Left lung (tissue), 10 donors: ENCODE measurements around the gene ASMTL. TPM values are rescaled to one million over a fixed set of nuclear protein-coding genes. Genes with fewer than 3 reads are reported as not detected.
A peak's percentile ranks its signal among the peaks of the same experiment; 100 is the strongest.
"Not testable (repeated sequence)": the region's sequence is repeated elsewhere in the genome, so short reads cannot be mapped to it uniquely, and the experiment has no call there.

Experiments
- ATAC-seq: fragments of 200-7000 bp; cut with Tn5 transposase; one replicate; pipeline ENCODE4 v1.9.1; 2020; ENCODE audit warnings: moderate library complexity
- DNase-seq, 4 donors: peaks; one replicate each; pipeline ENCODE4 v3.0.0-alpha.2; 2013 to 2020
- H3K27ac ChIP-seq, 2 donors: fragments of 200-600 bp; sonication (generic) in 1 of 2; one replicate each; pipeline versions ENCODE4 v1.5.0 to v1.8.0; 2020 to 2021
- H3K27me3 ChIP-seq, 2 donors: fragments of 200-600 bp; sonication (generic) in 1 of 2; one replicate each; pipeline versions ENCODE4 v1.5.0 to v1.8.0; 2020 to 2021
- H3K36me3 ChIP-seq, 2 donors: fragments of 200-600 bp; sonication (generic) in 1 of 2; one replicate each; pipeline versions ENCODE4 v1.5.0 to v1.8.0; 2020 to 2021
- H3K4me1 ChIP-seq, 2 donors: fragments of 200-600 bp; one replicate each; pipeline ENCODE4 v1.8.0; 2021
- H3K4me3 ChIP-seq, 2 donors: fragments of 200-600 bp; sonication (generic) in 1 of 2; one replicate each; pipeline versions ENCODE4 v1.5.0 to v1.8.0; 2020 to 2021; ENCODE audit warnings: mild to moderate bottlenecking in 1 of 2
- H3K9me3 ChIP-seq, 2 donors: fragments of 200-600 bp; sonication (generic) in 1 of 2; one replicate each; pipeline versions ENCODE4 v1.5.0 to v1.8.0; 2020 to 2021
- CTCF ChIP-seq, 2 donors: fragments of 200-600 bp; sonication (generic) in 1 of 2; IDR thresholded peaks; one replicate each; pipeline versions ENCODE4 v1.5.0 to v1.8.0; 2021; ENCODE audit warnings: antibody characterized with exemption in 2 of 2
- intact Hi-C, 2 donors: fragments of 100-400 bp; cut with DNase I; formaldehyde crosslinking; loops; one replicate each; pipeline versions ENCODE4 v1.11.2 to v1.14.2; 2022
- polyA plus RNA-seq, 6 donors: library from polyadenylated mRNA; unstranded; fragments of 120-200 nt; gene quantifications; one replicate each; pipeline ENCODE4 v1.2.1, GENCODE V29; 2013; ENCODE audit not compliant: insufficient read length in 6 of 6
- total RNA-seq, 2 donors: library from RNA; stranded (reverse); fragmentation: NEBNext Ultra II Directional; extraction: Animal tissue kit (Norgen Biotek cat#: 25700); gene quantifications; one replicate each; pipeline ENCODE4 v1.2.1, GENCODE V29; 2021
- donor health status: DM: no; HTN: yes; CAD: no.
- donor health status: DM: no; HTN: no; CAD: no.

The ASMTL gene
- total and polyA plus RNA-seq, 8 donors, result 18.6 to 32.0 (median 24.8) TPM

DNA sequence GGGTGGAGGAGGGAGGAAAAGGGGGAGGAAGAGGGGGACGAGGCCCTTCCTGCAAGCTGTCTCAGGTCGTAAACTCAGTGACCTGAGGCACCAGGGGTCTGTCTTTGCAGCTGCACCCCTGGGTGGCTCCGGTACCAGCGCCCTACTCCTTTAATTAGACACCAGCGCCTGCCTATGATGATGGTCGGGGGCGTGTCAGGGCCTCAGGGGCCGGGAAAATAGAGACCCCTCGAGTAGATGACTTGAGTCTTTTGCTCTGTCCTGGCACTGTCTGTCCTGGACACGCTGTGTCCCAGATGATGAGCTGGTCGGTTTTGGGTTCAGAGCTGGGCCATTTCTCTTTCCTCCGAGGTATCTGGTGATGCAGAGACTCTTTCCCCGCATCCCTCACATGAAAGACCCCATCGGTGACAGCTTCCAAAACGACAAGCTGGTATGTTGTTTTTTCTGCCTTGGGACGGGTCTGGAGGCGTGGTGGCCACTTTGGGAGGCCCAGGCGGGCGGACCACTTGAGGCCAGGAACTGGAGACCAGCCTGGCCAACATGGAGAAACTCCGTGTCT lies 72.0 kb downstream of the ASMTL start:
- DNase-seq (peak in 1 of 4 donors; percentile 56), ATAC-seq (no peak)
- TF ChIP-seq CTCF (IDR thresholded peaks at IDR 0.05), result no peak
- Histone ChIP-seq H3K27me3 (no peaks in the 10 kb centered on the region), H3K4me1 (peaks cover 0 to 2% of the 10 kb centered on the region in 2 donors), H3K36me3 (peaks cover 2 to 57% of the 10 kb centered on the region in 2 donors), H3K4me3 (no peak overlapping the region), H3K27ac (no peak overlapping the region), H3K9me3 (no peaks in the 10 kb centered on the region)
- intact Hi-C loops, result no loop called here

DNA sequence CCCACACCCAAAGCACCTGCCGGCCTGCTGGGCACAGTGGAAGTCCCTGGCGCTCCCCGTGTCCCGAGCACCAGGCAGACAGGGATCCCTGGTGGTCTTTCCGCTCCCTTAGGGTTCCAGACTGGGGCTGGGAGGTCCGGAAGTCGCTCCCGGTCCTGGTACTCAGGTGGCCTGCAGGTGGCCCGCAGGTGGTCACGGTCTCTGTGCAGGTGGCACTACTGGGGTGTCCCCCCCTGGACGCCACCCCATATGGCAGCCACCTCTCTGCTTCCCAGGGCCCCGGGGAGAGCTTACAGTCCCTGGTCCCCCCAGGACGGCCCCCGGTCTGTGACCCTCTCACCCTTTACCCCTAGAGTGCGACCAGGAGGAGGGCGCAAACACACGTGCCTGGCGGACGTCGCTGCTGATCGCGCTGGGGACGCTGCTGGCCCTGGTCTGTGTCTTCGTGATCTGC lies 74.4 kb downstream of the ASMTL start:
- H3K4me1 ChIP-seq, result no peaks in the 10 kb centered on the region
- ATAC-seq (no peak), DNase-seq (peak in 1 of 4 donors; percentile 77)
- H3K9me3 ChIP-seq, result no peaks in the 10 kb centered on the region
- no peak overlapping the region for H3K4me3 ChIP-seq
- no peak overlapping the region for H3K27ac ChIP-seq
- peaks cover 0 to 33% of the 10 kb centered on the region in 2 donors for H3K36me3 ChIP-seq
- H3K27me3 ChIP-seq, result no peaks in the 10 kb centered on the region
- intact Hi-C loops, result no loop called here
- TF ChIP-seq CTCF (IDR thresholded peaks at IDR 0.05), result no peak

GRCh38 chrX:1368385-1368698 lies 84.4 kb downstream of the ASMTL start:
- DNase-seq (no peak), ATAC-seq (no peak)
- H3K4me3 ChIP-seq, result no peak overlapping the region
- no peaks in the 10 kb centered on the region for H3K4me1 ChIP-seq
- no peaks in the 10 kb centered on the region for H3K27me3 ChIP-seq
- no peak for TF ChIP-seq CTCF (IDR thresholded peaks at IDR 0.05)
- H3K27ac ChIP-seq, result no peak overlapping the region
- intact Hi-C loops, result no loop called here
- no peaks in the 10 kb centered on the region for H3K9me3 ChIP-seq
- H3K36me3 ChIP-seq, result peaks cover 0 to 13% of the 10 kb centered on the region in 2 donors

GRCh38 chrX:1366363-1366762 lies 86.3 kb downstream of the ASMTL start:
- H3K4me1 ChIP-seq, H3K9me3 ChIP-seq, H3K27me3 ChIP-seq, H3K27ac ChIP-seq, intact Hi-C loops, H3K4me3 ChIP-seq, ATAC-seq: not testable (repeated sequence)
- peaks cover 0 to 18% of the 10 kb centered on the region in 2 donors for H3K36me3 ChIP-seq
- peak in 1 of 4 donors; percentile 36 for DNase-seq

- H3K9me3 ChIP-seq, result peaks cover 0 to 13% of the 10 kb centered on the region in 2 donors
- DNase-seq (no peak), ATAC-seq (no peak)
- H3K27ac ChIP-seq, result no peak overlapping the region
- no peak for TF ChIP-seq CTCF (IDR thresholded peaks at IDR 0.05)
- intact Hi-C loops, result no loop called here
- H3K27me3 ChIP-seq, result no peaks in the 10 kb centered on the region
- no peaks in the 10 kb centered on the region for H3K4me1 ChIP-seq
- peaks cover 0 to 36% of the 10 kb centered on the region in 2 donors for H3K36me3 ChIP-seq
- H3K4me3 ChIP-seq, result no peak overlapping the region
Measured at GRCh38 chrX:1361910-1362309, 90.8 kb downstream of the ASMTL start.

- no peaks in the 10 kb centered on the region for H3K4me1 ChIP-seq
- H3K27ac ChIP-seq, result no peak overlapping the region
- ATAC-seq, result no peak
- H3K4me3 ChIP-seq, result no peak overlapping the region
- no peak for DNase-seq
- peaks cover 0 to 38% of the 10 kb centered on the region in 2 donors for H3K36me3 ChIP-seq
- intact Hi-C loops, result no loop called here
- H3K27me3 ChIP-seq, result no peaks in the 10 kb centered on the region
- H3K9me3 ChIP-seq, result peaks cover 0 to 13% of the 10 kb centered on the region in 2 donors
- TF ChIP-seq CTCF (IDR thresholded peaks at IDR 0.05), result no peak
Measured at GRCh38 chrX:1361275-1361674, 91.4 kb downstream of the ASMTL start.
